Upper lobe of left lung (tissue), 4 donors: ENCODE results near the gene HNF4A.

Experiments
- EP300 ChIP-seq, 4 donors: sonication (generic); formaldehyde crosslinking; IDR thresholded peaks; one replicate each; pipeline ENCODE4 v1.5.1; 2017; ENCODE audit warnings: antibody characterized with exemption in 4 of 4, control low read depth in 2 of 4
- POLR2AphosphoS5 ChIP-seq, 2 donors: sonication (generic); formaldehyde crosslinking; IDR thresholded peaks; one replicate each; pipeline ENCODE4 v1.5.1; 2017; ENCODE audit warnings: antibody characterized with exemption in 2 of 2
- TF ChIP-seq, protein P1 (sequence below), 6 experiments: fragments of 450-650 bp in 4 of 6; fragments of 200-600 bp in 2 of 6; sonication (generic) in 2 of 6; IDR thresholded peaks; one replicate each; pipeline ENCODE4 v1.5.1; 2016 to 2019; ENCODE audit warnings: antibody characterized with exemption in 6 of 6

GRCh38 chr20:44389871-44390270 is 34.4 kb downstream of the HNF4A start:
- no peak for TF ChIP-seq EP300 (IDR thresholded peaks at IDR 0.05)
- TF ChIP-seq, protein P1, sequence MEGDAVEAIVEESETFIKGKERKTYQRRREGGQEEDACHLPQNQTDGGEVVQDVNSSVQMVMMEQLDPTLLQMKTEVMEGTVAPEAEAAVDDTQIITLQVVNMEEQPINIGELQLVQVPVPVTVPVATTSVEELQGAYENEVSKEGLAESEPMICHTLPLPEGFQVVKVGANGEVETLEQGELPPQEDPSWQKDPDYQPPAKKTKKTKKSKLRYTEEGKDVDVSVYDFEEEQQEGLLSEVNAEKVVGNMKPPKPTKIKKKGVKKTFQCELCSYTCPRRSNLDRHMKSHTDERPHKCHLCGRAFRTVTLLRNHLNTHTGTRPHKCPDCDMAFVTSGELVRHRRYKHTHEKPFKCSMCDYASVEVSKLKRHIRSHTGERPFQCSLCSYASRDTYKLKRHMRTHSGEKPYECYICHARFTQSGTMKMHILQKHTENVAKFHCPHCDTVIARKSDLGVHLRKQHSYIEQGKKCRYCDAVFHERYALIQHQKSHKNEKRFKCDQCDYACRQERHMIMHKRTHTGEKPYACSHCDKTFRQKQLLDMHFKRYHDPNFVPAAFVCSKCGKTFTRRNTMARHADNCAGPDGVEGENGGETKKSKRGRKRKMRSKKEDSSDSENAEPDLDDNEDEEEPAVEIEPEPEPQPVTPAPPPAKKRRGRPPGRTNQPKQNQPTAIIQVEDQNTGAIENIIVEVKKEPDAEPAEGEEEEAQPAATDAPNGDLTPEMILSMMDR (IDR thresholded peaks at IDR 0.05) = no peak
- TF ChIP-seq POLR2AphosphoS5 (IDR thresholded peaks at IDR 0.05) = no peak
